ENCODE results near the gene CCDC9. TPM values are rescaled to one million over a fixed set of nuclear protein-coding genes. Genes with fewer than 3 reads are reported as not detected.

CCDC9 gene
- total and polyA plus RNA-seq, 2 experiments from 2014 or later, result 14.5 to 15.0 TPM

- no peak for TF ChIP-seq CTCF (conservative IDR thresholded peaks at IDR 0.05; ENCODE audit: low read depth in 2 of 2)
Observed at GRCh38 chr19:47269596-47269995, 13.3 kb downstream of the CCDC9 start (continued).

- H3K36me3 ChIP-seq (ENCODE audit: insufficient read depth), result no peaks in the 10 kb centered on the region
- Mint-ChIP-seq H3K27ac (no peak overlapping the region), H3K27me3 (ENCODE audit: insufficient read depth, low read depth, poor library complexity) (peaks cover 32% of the 10 kb centered on the region), H3K36me3 (ENCODE audit: low read depth) (peaks cover 40% of the 10 kb centered on the region), H3K4me1 (peaks cover 18% of the 10 kb centered on the region), H3K4me3 (no peak overlapping the region; the same call in 2 of the 3 replicates), H3K9me3 (no peaks in the 10 kb centered on the region; the same call in 2 of the 3 replicates)
- DNase-seq (ENCODE audit: low spot score), result no peak
- no peak overlapping the region for H2AFZ ChIP-seq
- no peak overlapping the region for H3K4me3 ChIP-seq
- H3K27me3 ChIP-seq (ENCODE audit: insufficient read depth), result peaks cover 3% of the 10 kb centered on the region
- H3K4me1 ChIP-seq (ENCODE audit: insufficient read depth), result peaks cover 11% of the 10 kb centered on the region; the same call in 1 of the 2 replicates
- no peak for ATAC-seq
- H3K9me2 ChIP-seq (ENCODE audit: insufficient read depth), result no peaks in the 10 kb centered on the region
- H4K20me1 ChIP-seq (replicated peaks; ENCODE audit: insufficient read depth), result peaks cover 3% of the 10 kb centered on the region; the same call in 1 of the 2 replicates
- no peaks in the 10 kb centered on the region for H3K79me2 ChIP-seq (replicated peaks; ENCODE audit: insufficient read depth)
- peaks cover 18% of the 10 kb centered on the region for H3F3A ChIP-seq (replicated peaks; ENCODE audit: low read depth)
- no peak overlapping the region for H3K27ac ChIP-seq (ENCODE audit: low read depth)
- no peak overlapping the region for H3K4me2 ChIP-seq
- TF ChIP-seq ZNF331 (CRISPR knock-in tag; IDR thresholded peaks at IDR 0.05; ENCODE audit: low read depth), result no peak
- TF ChIP-seq ETS1 (IDR thresholded peaks at IDR 0.05), result no peak
- TF ChIP-seq ZNF462 (CRISPR knock-in tag; IDR thresholded peaks at IDR 0.05), result no peak
- TF ChIP-seq ZNF114 (CRISPR knock-in tag; IDR thresholded peaks at IDR 0.05), result no peak
- no peak for TF ChIP-seq EZH2 (IDR thresholded peaks at IDR 0.05; ENCODE audit: low read depth, unreplicated experiment)
- no peak for TF ChIP-seq JUNB (IDR thresholded peaks at IDR 0.05; ENCODE audit: unreplicated experiment)
- no peak for TF ChIP-seq STAT1 (IDR thresholded peaks at IDR 0.05; ENCODE audit: unreplicated experiment)
- no peak for TF ChIP-seq EZH2phosphoT487 (IDR thresholded peaks at IDR 0.05; ENCODE audit: unreplicated experiment)
- TF ChIP-seq NANOG (IDR thresholded peaks at IDR 0.05; ENCODE audit: borderline replicate concordance), result no peak
- no peak for TF ChIP-seq CTCF (conservative IDR thresholded peaks at IDR 0.05; ENCODE audit: low read depth in 2 of 2)
- TF ChIP-seq CREB1 (CRISPR knock-in tag; IDR thresholded peaks at IDR 0.05; ENCODE audit: low read depth), result no peak
Observed at GRCh38 chr19:47270408-47270807, 14.1 kb downstream of the CCDC9 start.

Measured in GM23338 (cell line).